GM18861 (cell line): ENCODE data around the gene ZNF865.

ENCODE experiments used
- ATAC-seq: cut with Tn5 transposase; IDR thresholded peaks from one replicate; pipeline ENCODE4 v1.9.1; 2021; ENCODE audit not compliant: unreplicated experiment

ZNF865 gene

GRCh38 chr19:55623130-55623529, 17.7 kb downstream of the ZNF865 start:
- ATAC-seq: no peak

- no peak for ATAC-seq
Observed at GRCh38 chr19:55623561-55623960, 18.1 kb downstream of the ZNF865 start.

GRCh38 chr19:55624109-55625003, 18.9 kb downstream of the ZNF865 start, which contains the start of gene ZNF784:
TSS of gene ZNF784 (minus strand) at chr19:55624566. CDS start at chr19:55624561, 5 bp downstream.
- ATAC-seq: no peak

GRCh38 chr19:55625004-55625326, 19.5 kb downstream of the ZNF865 start:
- ATAC-seq: no peak

- ATAC-seq: no peak
Observed at GRCh38 chr19:55626350-55626749, 20.9 kb downstream of the ZNF865 start.

GRCh38 chr19:55632463-55632834, 27.0 kb downstream of the ZNF865 start:
- no peak for ATAC-seq

- no peak for ATAC-seq
Observed at GRCh38 chr19:55633861-55634260, 28.4 kb downstream of the ZNF865 start.

GRCh38 chr19:55635334-55635717, 29.9 kb downstream of the ZNF865 start:
- ATAC-seq: no peak

GRCh38 chr19:55635856-55636440, 30.5 kb downstream of the ZNF865 start:
- ATAC-seq: no peak

GRCh38 chr19:55636723-55637122, 31.3 kb downstream of the ZNF865 start:
- no peak for ATAC-seq

- no peak for ATAC-seq
Observed at GRCh38 chr19:55637534-55637933, 32.1 kb downstream of the ZNF865 start.

GRCh38 chr19:55638864-55639359, 33.5 kb downstream of the ZNF865 start:
- ATAC-seq: no peak

GRCh38 chr19:55640043-55640576, 34.7 kb downstream of the ZNF865 start:
- no peak for ATAC-seq

- no peak for ATAC-seq
Observed at GRCh38 chr19:55640577-55641425, 35.4 kb downstream of the ZNF865 start, which contains the start of gene ZNF580. TSS of gene ZNF580 (plus strand) at chr19:55641002. CDS start at chr19:55642509, 1,507 bp downstream.

- ATAC-seq: no peak
Observed at GRCh38 chr19:55641426-55642152, 36.1 kb downstream of the ZNF865 start.

GRCh38 chr19:55642153-55643002, 36.9 kb downstream of the ZNF865 start:
- ATAC-seq: no peak

GRCh38 chr19:55643003-55643886, 37.8 kb downstream of the ZNF865 start, which contains the start of gene ZNF581:
TSS of gene ZNF581 (plus strand) at chr19:55643649. CDS start at chr19:55644572, 923 bp downstream.
- ATAC-seq: no peak

GRCh38 chr19:55643887-55644176, 38.4 kb downstream of the ZNF865 start:
- no peak for ATAC-seq
